GM23248 (cell line): ENCODE measurements around the gene HSF4.

Experiments used
- EZH2 ChIP-seq: fragments of 200-600 bp; sonication (generic); IDR thresholded peaks from 2 replicates; pipeline ENCODE4 v1.6.1; 2018; ENCODE audit warnings: antibody characterized with exemption, mild to moderate bottlenecking; ENCODE audit not compliant: insufficient read depth, poor library complexity, severe bottlenecking
- EZH2phosphoT487 ChIP-seq: fragments of 200-600 bp; sonication (generic); IDR thresholded peaks from 2 replicates; pipeline ENCODE4 v1.6.1; 2018; ENCODE audit warnings: antibody characterized with exemption, moderate library complexity, mild to moderate bottlenecking, low read depth; ENCODE audit not compliant: insufficient read depth

- TF ChIP-seq EZH2 (no peak), EZH2phosphoT487 (no peak)
These were observed 52.3 kb downstream of the HSF4 start for GRCh38 chr16:67216612-67217490.
